Adipose tissue (tissue), 3 donors: ENCODE data around the gene SERINC2. TPM values are rescaled to one million over a fixed set of nuclear protein-coding genes. Genes with fewer than 3 reads are reported as not detected.
"Not testable (repeated sequence)": the region's sequence is repeated elsewhere in the genome, so short reads cannot be mapped to it uniquely, and the experiment has no call there.

Experiments
- H3K27ac ChIP-seq: one replicate; pipeline ENCODE4 v1.5.1; 2013; ENCODE audit warnings: low read depth, low read length
- WGBS, 3 donors: extraction: QIAGEN DNeasy Blood & Tissue Kit; methylation state at CpG; one replicate each; pipeline ENCODE4 v1.1.7; 2013; 5-methylcytosine and 5-hydroxymethylcytosine counted together
- polyA plus RNA-seq, 3 donors: library from polyadenylated mRNA; stranded (reverse); fragments of 200-250 nt; gene quantifications; one replicate each; pipeline ENCODE4 v1.2.3, GENCODE V29; 2013
- donor health status: healthy with polysubstance abuse.
- donor health status: Bipolar disorder and iron deficiency.
- donor health status: healthy.

The SERINC2 gene
- polyA plus RNA-seq, 3 donors = 3.8 to 12.6 (median 9.4) TPM

DNA sequence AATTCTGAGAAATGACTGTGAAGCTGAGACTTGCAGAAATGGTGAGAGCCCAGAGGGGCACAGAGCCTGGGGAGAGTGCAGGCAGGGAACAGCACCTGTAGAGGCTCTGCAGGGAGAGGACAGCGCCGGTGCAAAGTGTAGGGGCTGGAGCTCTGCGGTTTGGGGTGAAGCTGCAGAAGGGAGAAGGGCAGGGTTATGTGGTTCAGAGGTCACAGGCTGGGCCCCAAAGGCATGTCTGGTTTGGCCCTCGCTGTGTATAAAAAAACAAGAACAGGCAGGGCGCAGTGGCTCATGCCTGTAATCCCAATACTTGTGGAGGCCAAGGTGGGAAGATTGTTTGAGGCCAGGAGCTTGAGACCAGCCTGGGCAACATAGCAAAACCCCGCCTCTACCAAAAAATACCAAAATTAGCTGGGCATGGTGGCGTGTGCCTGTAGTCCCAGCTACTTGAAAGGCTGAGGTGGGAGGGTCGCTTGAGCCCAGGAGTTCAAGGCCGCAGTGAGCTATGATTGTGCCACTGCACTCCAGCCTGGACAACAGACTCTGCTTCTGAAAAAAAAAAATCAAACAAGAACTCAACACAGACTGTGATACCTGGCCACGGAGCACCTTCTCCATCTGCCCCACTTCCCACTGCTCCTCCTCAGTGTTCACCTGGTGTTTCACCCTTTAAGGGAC, 29.1 kb downstream of the SERINC2 start:
- H3K27ac ChIP-seq = no peak overlapping the region
- 80 to 93% (median 91%) methylated on average over 10 of the region's 10 CpGs for WGBS, 3 donors

DNA sequence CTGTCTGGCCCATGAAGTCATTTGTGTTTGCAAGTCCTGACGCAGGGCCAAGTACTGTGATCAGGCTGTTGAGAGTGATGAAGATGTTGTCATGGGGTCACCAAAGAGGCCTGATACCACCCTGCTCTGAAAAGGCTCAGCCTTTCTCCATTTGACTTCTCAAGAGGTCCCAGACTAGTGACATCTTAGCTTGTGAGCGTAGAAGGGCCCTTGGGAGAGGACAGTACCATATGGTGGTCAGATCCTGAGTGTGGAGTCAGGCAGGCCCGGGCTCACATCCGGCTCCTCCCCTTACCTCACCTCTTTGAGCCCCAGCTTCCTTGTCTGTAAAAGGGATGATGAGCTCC, 29.6 kb downstream of the SERINC2 start:
- 67 to 78% (median 67%) methylated on average over 4 of the region's 4 CpGs for WGBS, 3 donors

DNA sequence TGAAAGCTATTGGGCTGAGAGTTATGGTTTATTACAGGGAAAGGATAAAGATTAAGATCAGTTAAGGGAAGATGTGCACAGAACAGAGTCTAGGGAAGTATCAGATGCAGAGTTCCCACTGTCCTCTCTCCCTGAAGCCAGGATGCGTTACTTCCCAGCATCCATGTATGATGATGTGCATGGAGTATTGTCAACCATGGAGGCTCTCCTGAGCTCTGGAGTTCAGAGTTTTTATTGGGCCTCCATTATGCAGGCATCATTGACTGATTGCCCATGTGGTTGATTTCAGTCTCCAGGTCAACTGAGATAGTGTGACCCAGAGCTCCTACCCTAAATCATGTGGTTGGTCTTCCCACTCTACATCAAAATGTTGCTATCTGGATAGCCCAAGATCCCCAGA, 30.7 kb downstream of the SERINC2 start:
- WGBS, 3 donors = 95 to 100% (median 100%) methylated on average over 1 of the region's 1 CpG
- no peak overlapping the region for H3K27ac ChIP-seq

More for the DNA sequence above, 29.6 kb downstream of the SERINC2 start:
- H3K27ac ChIP-seq = no peak overlapping the region

DNA sequence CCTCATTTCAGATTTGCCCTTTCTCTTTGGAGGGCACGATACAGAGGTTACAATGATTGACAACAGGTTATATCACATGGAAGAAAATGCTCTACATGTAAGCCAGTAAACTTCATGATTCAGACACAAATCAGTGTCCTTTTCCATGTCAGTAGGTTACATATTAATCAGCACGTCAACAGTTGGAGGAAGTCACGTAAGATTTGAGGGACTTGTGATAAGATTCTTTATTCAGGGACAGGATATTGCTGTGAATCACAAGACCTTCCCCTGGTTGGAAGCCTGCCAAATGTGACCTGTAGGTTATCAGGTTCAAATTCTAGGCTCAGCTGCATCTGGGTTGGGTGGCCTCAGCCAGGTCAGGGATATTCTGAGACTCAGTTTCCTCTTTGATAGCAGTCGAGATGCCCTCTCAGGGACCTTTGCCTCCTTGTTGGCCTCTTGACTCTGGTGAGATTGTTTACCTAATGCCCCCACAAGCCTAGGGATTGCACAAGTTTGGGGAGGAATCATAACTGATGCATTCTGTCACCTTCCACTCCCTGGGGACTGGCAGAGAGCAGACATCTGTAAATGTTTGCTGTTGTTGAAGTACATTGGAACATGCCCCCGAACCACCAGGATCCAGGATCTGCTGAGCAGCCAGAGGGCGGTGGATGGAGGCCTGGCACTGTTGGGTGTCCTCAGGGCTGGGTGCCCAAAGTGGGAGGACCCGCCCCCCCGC, 31.9 kb downstream of the SERINC2 start:
- 47 to 59% (median 53%) methylated on average over 8 of the region's 8 CpGs for WGBS, 3 donors
- H3K27ac ChIP-seq = no peak overlapping the region

DNA sequence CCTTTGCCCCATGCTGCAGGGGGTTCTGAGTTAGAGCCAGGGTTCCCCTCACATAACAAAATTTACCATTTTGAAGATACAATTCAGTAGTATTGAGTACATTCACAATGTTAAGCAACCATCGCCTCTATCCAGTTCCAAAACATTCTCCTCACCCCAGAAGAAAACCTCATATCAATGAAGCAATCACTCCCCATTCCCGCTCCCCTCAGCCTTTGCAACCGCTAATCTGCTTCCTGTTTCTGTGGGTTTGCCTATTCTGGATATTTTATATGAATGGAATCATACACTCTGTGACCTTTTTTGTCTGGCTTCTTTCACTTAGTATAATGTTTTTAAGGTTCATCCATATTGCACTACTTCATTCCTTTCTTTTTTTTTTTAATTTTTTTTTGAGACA, 32.9 kb downstream of the SERINC2 start:
- WGBS, 3 donors = 41 to 81% (median 50%) methylated on average over 3 of the region's 3 CpGs
- no peak overlapping the region for H3K27ac ChIP-seq

DNA sequence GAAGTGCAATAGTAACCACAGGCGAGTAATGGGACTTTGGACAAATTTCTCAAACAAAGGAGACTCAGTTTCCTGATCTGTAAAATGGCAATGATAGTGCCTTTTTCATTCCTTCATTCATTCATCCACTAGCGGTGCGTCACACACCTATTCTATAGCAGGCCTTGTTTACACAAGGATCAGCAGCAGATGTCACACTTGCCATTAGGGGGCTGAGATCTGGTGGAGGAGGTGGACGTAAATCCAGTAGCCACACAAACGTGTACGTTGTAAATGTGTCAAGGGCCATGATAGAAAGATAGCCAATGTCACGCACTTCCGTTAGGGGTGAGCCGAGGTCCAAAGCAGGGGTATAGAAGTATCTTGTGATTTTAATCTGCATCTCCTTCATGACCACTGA, 34.2 kb downstream of the SERINC2 start:
- 52 to 73% (median 61%) methylated on average over 9 of the region's 9 CpGs for WGBS, 3 donors

DNA sequence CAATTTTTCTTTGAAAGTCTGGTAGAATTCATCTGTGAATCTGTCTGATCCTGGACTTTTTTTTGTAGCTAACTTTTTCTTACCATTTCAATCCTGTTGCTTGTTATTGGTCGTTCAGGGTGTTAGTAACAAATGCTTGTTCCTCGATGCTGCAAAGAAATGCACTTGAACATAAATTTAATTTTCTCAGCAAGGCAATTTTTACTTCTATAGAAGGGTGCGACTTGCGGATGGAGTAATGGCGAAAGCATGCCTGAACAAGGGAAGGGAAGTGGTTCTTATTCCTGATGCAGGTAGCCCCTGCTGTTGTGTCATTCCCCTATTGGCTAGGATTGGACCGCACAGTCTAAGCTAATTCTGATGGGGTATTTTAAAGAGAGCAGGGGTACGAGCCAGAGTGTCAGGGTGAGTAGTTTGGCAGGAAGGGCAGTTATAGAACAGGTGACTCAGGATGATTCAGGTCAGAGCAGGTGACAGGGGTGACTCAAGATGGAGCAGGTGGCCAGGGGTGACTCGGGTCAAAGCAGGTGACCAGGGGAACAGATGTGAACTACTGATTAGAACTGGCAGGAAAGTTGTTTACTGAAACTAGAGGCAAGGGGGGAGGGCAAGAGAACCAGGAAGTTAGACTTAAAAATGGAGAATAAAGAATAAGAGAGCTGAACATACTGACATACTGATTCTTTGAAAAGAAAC, 40.5 kb downstream of the SERINC2 start:
- 76 to 84% (median 80%) methylated on average over 8 of the region's 8 CpGs for WGBS, 3 donors
- no peak overlapping the region for H3K27ac ChIP-seq

More for the DNA sequence above, 34.2 kb downstream of the SERINC2 start:
- no peak overlapping the region for H3K27ac ChIP-seq

DNA sequence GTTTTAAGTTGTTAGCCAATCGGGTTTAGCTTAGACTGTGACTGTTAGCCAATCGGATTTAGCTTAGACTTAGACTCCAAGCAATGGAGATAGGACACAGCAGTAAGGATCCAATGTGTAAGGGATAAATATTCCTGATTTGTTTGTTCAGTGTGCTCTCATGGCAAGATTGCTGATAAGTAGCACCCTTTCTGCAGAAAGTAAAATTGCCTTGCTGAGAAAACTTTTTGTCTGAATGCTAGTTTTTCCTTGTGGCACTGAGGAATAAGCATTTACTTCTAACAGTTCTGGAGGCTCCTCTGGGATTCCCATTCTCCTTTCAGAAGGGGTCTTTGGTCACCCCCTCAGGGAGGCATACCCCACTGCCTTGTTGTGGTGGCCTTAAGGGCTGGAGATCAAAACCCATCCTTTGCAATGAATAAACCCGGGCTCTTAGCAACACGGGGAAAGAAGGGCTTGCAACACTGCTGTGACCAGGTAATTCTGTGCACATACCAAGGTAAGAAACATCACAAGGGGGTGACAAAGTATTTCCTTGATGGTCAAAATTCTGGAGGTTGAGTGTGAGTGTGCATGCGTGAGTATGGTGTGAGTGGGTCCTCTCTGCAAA, 45.4 kb downstream of the SERINC2 start:
- no peak overlapping the region for H3K27ac ChIP-seq
- WGBS, 3 donors = 83 to 94% (median 89%) methylated on average over 5 of the region's 5 CpGs

DNA sequence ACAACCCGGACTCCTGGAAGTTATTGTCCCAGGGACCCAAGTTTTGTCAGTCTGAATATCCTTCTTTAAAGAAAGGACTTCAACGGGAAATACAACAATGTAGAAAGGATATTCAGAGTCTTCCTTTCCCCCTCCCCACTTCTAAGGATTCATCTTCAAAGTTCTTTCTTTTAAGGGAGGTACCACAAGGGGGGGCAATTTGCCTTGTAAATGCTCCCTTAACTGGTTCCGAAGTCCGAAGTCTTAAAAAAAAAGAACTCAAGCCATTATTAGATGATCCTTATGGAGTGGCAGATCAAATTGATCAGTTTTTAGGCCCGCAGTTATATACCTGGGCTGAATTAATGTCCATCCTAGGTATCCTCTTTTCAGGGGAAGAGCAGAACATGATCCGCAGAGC, 47.0 kb downstream of the SERINC2 start:
- 55 to 67% (median 57%) methylated on average over 6 of the region's 6 CpGs for WGBS, 3 donors
- H3K27ac ChIP-seq = no peak overlapping the region

DNA sequence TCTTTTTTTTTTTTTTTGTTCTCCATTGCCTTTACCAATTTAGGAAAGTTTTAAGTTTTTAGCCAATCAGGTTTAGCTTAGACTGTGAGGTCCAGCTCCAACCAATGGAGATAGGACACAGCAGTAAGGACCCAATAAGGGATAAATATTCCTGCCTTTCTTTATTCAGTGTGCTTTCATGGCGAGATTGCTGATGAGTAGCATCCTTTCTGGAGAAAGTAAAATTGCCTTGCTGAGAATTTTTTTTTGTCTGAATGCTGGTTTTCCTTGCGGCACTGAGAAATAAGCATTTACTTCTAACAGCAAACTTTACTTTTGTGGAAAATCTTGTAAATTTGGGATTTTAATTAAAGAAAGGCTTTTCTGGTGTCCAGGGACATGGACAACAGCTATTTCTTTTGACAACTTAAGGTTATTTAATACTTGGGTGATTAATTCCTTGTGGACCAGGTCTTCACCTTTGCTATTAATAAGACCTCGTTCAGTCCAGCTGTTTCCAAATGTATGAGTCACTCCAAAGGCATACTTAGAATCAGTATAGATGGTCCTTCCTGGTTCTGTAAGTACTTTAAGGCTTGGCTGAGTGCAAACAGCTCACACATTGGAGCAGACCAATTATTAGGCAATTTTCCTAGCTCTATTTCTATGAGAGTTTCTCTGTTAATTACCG, 54.1 kb downstream of the SERINC2 start:
- WGBS, 3 donors = 71 to 82% (median 76%) methylated on average over 4 of the region's 4 CpGs
- H3K27ac ChIP-seq = no peak overlapping the region

DNA sequence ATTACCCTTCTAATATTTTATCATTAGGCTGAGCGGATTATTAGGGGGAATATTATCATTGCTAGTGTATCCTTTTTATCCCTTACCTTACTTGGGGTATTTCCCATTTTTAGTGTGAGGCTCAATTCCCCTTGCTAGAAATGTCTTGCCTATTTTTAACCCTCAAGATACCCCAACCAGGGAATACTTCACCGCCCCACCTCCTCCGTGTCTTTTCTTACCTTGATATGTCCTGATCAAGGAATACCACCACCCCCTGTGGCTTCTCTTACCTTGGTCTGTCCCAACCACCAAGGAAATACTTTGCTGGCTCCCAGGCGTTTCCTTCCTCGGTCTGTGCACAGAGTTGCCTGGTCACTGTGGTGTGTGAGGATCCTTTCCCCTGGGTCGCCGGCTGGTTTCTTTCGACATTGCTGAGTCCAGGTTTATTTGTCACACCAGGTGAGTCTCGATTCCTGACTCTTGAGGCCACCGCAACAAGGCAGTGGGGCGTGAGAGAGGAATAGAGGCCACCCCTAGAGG, 57.8 kb downstream of the SERINC2 start:
- no peak overlapping the region for H3K27ac ChIP-seq

DNA sequence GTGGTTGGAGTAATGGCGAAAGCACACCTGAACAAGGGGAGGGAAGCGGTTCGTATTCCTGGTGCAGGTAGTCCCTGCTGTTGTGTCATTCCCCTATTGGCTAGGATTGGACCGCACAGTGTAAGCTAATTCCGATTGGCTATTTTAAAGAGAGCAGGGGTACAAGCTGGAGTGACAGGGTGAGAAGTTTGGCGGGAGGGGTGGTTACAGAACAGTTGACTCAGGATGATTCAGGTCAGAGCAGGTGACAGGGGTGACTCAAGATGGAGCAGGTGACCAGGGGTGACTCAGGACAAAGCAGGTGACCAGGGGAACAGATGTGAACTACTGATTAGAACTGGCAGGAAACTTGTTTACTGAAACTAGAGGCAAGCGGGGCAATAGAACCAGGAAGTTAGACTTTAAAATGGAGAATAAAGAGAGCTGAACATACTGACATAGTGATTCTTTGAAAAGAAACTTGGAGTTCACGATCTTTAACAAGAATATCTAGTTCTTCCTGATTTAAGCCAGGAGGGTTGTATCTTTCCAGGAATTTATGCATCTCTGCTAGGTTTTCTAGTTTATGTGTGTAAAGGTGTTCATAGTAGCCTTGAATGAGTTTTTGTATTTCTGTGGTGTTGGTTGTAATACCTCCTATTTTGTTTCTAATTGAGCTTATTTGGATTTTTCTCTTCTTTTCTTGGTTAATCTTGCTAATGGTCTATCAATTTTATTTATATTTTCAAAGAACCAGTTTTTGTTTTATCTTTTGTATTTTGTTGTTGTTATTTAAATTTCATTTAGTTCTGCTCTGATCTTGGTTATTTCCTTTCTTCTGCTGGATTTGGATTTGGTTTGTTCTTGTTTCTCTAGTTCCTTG, 58.7 kb downstream of the SERINC2 start:
- 74 to 76% (median 75%) methylated on average over 8 of the region's 8 CpGs for WGBS, 3 donors
- H3K27ac ChIP-seq = not testable (repeated sequence)

More for the DNA sequence above, 57.8 kb downstream of the SERINC2 start:
- WGBS, 3 donors = 78 to 97% (median 80%) methylated on average over 11 of the region's 11 CpGs

DNA sequence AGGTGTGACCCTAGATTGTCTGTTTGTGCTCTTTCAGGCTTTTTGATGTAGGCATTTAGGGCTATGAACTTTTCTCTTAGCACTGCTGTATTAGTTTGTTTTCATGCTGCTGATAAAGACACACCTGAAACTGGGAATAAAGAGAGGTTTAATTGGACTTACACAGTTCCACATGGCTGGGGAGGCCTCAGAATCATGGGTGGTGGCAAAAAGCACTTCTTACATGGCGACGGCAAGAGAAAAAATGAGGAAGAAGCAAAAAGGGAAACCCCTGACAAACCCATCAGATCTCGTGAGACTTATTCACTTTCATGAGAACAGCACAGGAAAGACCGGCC, 59.3 kb downstream of the SERINC2 start:
- H3K27ac ChIP-seq = not testable (repeated sequence)
- 53 to 92% (median 61%) methylated on average over 4 of the region's 4 CpGs for WGBS, 3 donors

DNA sequence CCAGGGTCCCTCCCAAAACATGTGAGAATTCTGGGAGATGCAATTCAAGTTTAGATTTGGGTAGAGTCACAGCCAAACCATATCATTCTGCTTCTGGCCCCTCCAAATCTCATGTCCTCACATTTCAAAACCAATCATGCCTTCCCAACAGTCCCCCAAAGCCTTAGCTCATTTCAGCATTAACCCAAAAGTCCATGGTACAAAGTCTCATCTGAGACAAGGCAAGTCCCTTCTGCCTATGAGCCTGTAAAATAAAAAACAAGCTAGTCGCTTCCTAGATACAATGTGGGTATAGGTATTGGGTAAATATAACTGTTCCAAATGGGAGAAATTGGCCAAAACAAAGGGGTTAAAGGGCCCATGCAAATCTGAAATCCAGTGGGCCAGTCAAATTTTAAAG, 59.7 kb downstream of the SERINC2 start:
- not testable (repeated sequence) for H3K27ac ChIP-seq
- WGBS, 3 donors = 96 to 98% (median 97%) methylated on average over 1 of the region's 1 CpG

DNA sequence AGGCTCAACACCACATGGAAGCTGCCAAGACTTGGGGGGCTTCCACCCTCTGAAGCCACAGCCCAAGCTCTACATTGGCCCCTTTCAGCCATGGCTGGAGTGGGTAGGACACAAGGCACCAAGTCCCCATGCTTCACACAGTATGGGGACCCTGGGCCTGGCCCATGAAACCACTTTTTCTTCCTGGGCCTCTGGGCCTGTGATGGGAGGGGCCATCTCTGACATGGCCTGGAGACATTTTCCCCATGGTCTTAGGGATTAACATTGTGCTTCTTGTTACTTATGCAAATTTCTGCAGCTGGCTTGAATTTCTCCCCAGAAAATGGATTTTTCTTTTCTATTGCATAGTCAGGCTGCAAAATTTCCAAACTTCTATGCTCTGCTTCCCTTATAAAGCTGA, 60.5 kb downstream of the SERINC2 start:
- not testable (repeated sequence) for H3K27ac ChIP-seq

DNA sequence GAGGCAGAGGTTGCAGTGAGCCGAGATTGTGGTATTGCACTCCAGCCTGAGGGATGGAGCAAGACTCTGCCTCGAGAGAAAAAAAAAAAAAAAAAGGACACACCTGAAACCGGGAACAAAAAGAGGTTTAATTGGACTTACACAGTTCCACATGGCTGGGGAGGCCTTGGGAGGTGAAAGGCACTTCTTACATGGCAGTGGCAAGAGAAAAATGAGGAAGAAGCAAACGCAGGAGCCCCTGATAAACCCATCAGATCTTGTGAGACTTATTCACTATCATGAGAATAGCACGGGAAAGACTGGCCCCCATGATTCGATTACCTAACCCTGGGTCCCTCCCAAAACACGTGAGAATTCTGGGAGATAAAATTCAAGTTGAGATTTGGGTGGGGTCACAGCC, 61.6 kb downstream of the SERINC2 start:
- 79 to 83% (median 81%) methylated on average over 7 of the region's 7 CpGs for whole genome bisulfite sequencing, 3 donors
- H3K27ac ChIP-seq = not testable (repeated sequence)

DNA sequence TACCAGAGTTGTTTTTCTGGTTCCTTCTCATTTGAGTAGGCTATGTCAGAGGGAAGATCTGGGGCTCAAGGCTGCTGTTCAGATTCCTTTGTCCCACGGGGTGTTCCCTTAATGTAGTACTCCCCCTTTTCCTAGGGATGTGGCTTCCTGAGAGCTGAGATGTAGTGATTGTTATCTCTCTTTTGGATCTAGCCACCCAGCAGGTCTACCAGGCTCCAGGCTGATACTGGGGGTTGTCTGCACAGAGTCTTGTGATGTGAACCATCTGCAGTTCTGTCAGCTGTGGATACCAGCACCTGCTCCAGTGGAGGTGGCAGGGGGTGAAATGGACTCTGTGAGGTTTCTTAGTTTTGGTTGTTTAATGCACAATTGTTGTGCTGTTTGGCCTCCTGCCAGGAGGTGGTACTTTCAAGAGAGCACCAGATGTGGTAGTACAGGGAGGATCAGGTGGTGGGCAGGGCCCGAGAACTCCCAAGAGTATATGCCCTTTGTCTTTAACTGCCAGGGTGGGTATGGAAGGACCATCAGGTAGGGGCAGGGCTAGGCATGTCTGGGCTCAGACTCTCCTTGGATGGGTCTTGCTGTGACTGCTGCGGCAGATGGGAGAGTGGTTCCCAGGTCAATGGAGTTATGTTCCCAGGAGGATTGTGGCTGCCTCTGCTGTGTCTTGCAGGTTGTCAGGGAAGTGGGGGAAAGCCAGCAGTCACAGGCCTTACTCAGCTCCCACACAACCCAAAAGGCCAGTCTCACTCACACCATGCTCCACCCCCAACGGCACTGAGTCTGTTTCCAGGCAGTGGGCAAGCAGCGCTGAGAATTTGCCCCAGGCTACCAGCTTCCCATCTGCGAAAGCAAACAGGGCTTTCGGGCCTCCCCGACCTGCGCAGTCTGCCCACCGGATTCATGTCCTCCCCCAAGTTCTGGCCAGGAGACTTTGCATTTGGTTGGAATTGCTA, 64.2 kb downstream of the SERINC2 start:
- no peak overlapping the region for H3K27ac ChIP-seq
- 72 to 79% (median 79%) methylated on average over 10 of the region's 10 CpGs for WGBS, 3 donors
